MM.1S (cell line): Measurements from ENCODE around the gene ACTR3.

ENCODE experiments used
- EZH2 ChIP-seq: fragments of 300-600 bp; sonication (generic); optimal IDR thresholded peaks from 2 replicates; pipeline ENCODE3; 2017; ENCODE audit warnings: low read depth, mild to moderate bottlenecking, antibody characterized with exemption, low read length, mixed read lengths
- TF ChIP-seq, protein P1 (sequence below): fragments of 300-600 bp; sonication (generic); IDR thresholded peaks from 2 replicates; pipeline ENCODE4 v1.5.1; 2016; ENCODE audit warnings: antibody characterized with exemption, low read length, mixed read lengths

DNA sequence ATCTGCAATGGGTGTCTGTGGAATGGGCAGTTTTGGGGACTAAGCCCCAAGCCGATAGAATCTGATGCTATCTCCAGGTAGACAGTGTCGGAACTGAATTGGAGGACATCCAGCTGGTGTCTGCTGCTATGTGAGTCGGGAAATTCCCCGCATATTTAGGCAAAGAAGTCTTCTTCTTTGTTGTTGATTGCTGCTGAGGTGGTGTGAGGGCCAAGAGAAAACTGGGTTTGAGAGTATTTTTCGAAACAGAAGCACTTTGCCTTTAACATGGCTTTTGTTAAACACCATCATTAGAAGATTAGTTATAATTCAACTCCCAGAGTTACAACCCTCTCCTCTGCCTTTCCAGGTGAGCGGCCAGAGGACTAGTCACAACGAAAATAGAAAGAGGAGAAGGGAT, 49.4 kb upstream of the ACTR3 start:
- TF ChIP-seq, protein P1, sequence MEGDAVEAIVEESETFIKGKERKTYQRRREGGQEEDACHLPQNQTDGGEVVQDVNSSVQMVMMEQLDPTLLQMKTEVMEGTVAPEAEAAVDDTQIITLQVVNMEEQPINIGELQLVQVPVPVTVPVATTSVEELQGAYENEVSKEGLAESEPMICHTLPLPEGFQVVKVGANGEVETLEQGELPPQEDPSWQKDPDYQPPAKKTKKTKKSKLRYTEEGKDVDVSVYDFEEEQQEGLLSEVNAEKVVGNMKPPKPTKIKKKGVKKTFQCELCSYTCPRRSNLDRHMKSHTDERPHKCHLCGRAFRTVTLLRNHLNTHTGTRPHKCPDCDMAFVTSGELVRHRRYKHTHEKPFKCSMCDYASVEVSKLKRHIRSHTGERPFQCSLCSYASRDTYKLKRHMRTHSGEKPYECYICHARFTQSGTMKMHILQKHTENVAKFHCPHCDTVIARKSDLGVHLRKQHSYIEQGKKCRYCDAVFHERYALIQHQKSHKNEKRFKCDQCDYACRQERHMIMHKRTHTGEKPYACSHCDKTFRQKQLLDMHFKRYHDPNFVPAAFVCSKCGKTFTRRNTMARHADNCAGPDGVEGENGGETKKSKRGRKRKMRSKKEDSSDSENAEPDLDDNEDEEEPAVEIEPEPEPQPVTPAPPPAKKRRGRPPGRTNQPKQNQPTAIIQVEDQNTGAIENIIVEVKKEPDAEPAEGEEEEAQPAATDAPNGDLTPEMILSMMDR: no peak
- no peak for TF ChIP-seq EZH2
